HEK293T (cell line): Measurements from ENCODE around the gene SIGLEC7.

Experiments
- CTCF ChIA-PET: fragments of 350-600 bp; formaldehyde crosslinking; extraction: SDS; loops from one replicate; lab custom pipeline; 2021; ENCODE audit warnings: antibody characterized with exemption, inconsistent platforms; lab: Yijun Ruan, JAX
- POLR2A ChIA-PET: fragments of 350-600 bp; formaldehyde crosslinking; extraction: SDS; loops from one replicate; lab custom pipeline; 2020; ENCODE audit warnings: antibody characterized with exemption, inconsistent platforms; lab: Yijun Ruan, JAX
- DNase-seq: peaks from one replicate; pipeline ENCODE4 v3.0.0; 2012; ENCODE audit warnings: mixed read lengths; ENCODE audit errors: extremely low spot score
- ARNT ChIP-seq: fragments of 450-650 bp; IDR thresholded peaks from 2 replicates; pipeline ENCODE4 v1.6.1; 2017; ENCODE audit warnings: mild to moderate bottlenecking
- BHLHE40 ChIP-seq: fragments of 450-650 bp; IDR thresholded peaks from 2 replicates; pipeline ENCODE4 v1.6.1; 2016; ENCODE audit warnings: mild to moderate bottlenecking, moderate library complexity, borderline replicate concordance
- CTBP1 ChIP-seq: fragments of 450-650 bp; IDR thresholded peaks from 2 replicates; pipeline ENCODE4 v1.6.1; 2016; ENCODE audit warnings: borderline replicate concordance
- ELF4 ChIP-seq: fragments of 450-650 bp; IDR thresholded peaks from 2 replicates; pipeline ENCODE4 v1.6.1; 2017; ENCODE audit warnings: antibody characterized with exemption
- FOXA1 ChIP-seq: fragments of 450-650 bp; IDR thresholded peaks from 2 replicates; pipeline ENCODE4 v1.6.1; 2016; ENCODE audit warnings: mild to moderate bottlenecking
- FOXK2 ChIP-seq: fragments of 450-650 bp; IDR thresholded peaks from 2 replicates; pipeline ENCODE4 v1.6.1; 2016; ENCODE audit warnings: mild to moderate bottlenecking
- FOXM1 ChIP-seq: fragments of 450-650 bp; IDR thresholded peaks from 2 replicates; pipeline ENCODE4 v1.6.1; 2017; ENCODE audit warnings: mild to moderate bottlenecking, borderline replicate concordance
- HDGF ChIP-seq: fragments of 450-650 bp; IDR thresholded peaks from 2 replicates; pipeline ENCODE4 v1.6.1; 2017; ENCODE audit warnings: antibody characterized with exemption, borderline replicate concordance
- L3MBTL2 ChIP-seq: fragments of 450-650 bp; conservative IDR thresholded peaks from 2 replicates; pipeline ENCODE4 v1.6.1; 2016; ENCODE audit warnings: mild to moderate bottlenecking
- LEF1 ChIP-seq: fragments of 450-650 bp; IDR thresholded peaks from 2 replicates; pipeline ENCODE4 v1.6.1; 2017; ENCODE audit warnings: mild to moderate bottlenecking, borderline replicate concordance
- NFRKB ChIP-seq: fragments of 450-650 bp; IDR thresholded peaks from 2 replicates; pipeline ENCODE4 v1.6.1; 2016; ENCODE audit warnings: mild to moderate bottlenecking, moderate library complexity
- SP1 ChIP-seq: fragments of 450-650 bp; IDR thresholded peaks from 2 replicates; pipeline ENCODE4 v1.6.1; 2017
- SUZ12 ChIP-seq: fragments of 450-650 bp; IDR thresholded peaks from 2 replicates; pipeline ENCODE4 v1.6.1; 2016; ENCODE audit warnings: mild to moderate bottlenecking
- TARDBP ChIP-seq: fragments of 450-650 bp; IDR thresholded peaks from 2 replicates; pipeline ENCODE4 v1.6.1; 2016
- ZNF384 ChIP-seq: fragments of 450-650 bp; IDR thresholded peaks from 2 replicates; pipeline ENCODE4 v1.6.1; 2016
- TF ChIP-seq, protein P1 (sequence below): fragments of 450-650 bp; IDR thresholded peaks from 2 replicates; pipeline ENCODE4 v1.6.1; 2016

Gene SIGLEC7

DNA sequence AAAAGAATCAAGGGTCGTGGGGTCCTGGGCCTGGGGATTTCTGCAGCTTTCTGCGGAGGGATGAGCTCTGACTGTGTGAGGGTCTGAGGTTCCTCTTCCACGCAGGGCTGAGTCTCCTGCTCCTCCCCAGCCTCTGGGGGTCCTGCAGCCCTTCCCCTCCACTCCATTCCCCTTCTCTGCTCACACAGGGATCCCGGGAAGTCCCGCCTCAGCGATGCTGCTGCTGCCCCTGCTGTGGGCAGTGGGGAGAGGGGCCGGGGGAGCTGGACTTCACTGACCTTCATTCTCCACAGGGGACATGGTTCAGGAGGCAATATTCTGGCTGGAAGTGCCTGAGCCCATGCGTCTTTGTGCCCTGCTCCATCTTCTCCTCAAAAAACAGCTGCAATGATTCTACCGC lies 56.5 kb downstream of the SIGLEC7 start:
- CTCF ChIA-PET: no interaction called here
- DNase-seq: no peak
- TF ChIP-seq, protein P1, sequence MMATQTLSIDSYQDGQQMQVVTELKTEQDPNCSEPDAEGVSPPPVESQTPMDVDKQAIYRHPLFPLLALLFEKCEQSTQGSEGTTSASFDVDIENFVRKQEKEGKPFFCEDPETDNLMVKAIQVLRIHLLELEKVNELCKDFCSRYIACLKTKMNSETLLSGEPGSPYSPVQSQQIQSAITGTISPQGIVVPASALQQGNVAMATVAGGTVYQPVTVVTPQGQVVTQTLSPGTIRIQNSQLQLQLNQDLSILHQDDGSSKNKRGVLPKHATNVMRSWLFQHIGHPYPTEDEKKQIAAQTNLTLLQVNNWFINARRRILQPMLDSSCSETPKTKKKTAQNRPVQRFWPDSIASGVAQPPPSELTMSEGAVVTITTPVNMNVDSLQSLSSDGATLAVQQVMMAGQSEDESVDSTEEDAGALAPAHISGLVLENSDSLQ: no peak
- no peak for TF ChIP-seq L3MBTL2
- no peak for TF ChIP-seq FOXK2
- no peak for TF ChIP-seq SP1
- no peak for TF ChIP-seq HDGF
- TF ChIP-seq FOXA1: no peak
- no peak for TF ChIP-seq LEF1
- no peak for TF ChIP-seq NFRKB
- TF ChIP-seq ELF4: no peak
- TF ChIP-seq FOXM1: no peak
- TF ChIP-seq SUZ12: no peak
- no peak for TF ChIP-seq BHLHE40
- POLR2A ChIA-PET: no interaction called here

DNA sequence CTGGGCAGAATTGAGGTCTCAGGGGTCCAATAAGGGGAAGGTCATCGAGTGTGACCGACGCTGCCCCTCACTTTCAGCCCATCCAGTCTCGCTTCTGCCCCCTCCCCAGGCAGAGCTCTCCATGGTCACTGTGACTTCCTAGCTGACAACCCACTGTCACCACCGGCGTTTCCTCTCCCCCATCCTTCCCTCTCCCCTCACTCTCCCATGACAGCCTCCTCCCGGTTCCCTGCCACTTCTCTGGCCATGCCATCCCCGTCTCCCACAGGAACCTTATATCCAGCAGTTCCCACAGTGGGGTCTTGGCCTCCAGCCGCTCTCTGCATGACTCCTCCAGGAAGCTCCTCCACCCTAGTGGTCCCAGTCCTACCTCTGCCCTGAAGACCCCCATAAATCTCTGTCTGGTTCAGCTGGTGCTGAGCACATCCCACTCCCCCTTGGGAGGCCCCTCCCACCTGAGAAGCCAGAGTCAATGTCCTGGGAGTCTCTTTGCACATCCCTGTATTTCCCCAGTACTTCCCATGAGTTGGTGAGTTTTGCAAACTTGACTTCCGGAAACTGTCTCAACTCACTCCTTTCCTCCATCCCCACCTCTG lies 58.1 kb downstream of the SIGLEC7 start:
- TF ChIP-seq FOXK2: no peak
- no peak for TF ChIP-seq LEF1
- TF ChIP-seq FOXA1: no peak
- TF ChIP-seq L3MBTL2: no peak
- no peak for DNase-seq
- CTCF ChIA-PET: no interaction called here
- POLR2A ChIA-PET: no interaction called here

DNA sequence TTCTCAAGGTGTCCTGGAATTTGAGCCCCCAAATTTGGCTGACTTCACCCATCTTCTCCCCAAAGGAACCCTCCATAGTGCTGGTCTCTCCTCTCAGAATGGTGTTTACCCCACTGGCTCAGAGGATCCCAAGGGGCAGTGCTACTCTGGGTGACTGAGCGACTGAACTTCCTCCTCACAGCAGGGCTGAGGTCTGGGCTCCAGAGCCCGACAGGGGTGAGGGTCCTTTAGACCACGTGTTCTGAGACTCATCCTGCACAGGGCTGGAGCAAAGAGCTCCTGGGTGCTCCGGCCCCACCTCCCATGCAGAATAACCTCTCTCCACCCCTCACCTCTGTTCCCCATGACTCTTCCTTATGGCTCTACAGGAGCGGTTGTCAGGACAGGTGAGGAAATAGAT lies 59.6 kb downstream of the SIGLEC7 start:
- DNase-seq: no peak
- TF ChIP-seq L3MBTL2 (no peak), HDGF (no peak), LEF1 (no peak), BHLHE40 (no peak), SUZ12 (no peak), FOXK2 (no peak), FOXM1 (no peak), ZNF384 (no peak), SP1 (no peak), NFRKB (no peak), TARDBP (no peak), ARNT (no peak), ELF4 (no peak), FOXA1 (no peak), CTBP1 (no peak)
- TF ChIP-seq, protein P1: no peak
- ChIA-PET CTCF (no interaction called here), POLR2A (no interaction called here)
